H4 (cell line): ENCODE data around the gene CAMSAP2. TPM values are rescaled to one million over a fixed set of nuclear protein-coding genes. Genes with fewer than 3 reads are reported as not detected.
"Not testable (repeated sequence)": the region's sequence is repeated elsewhere in the genome, so short reads cannot be mapped to it uniquely, and the experiment has no call there.

Source experiments
- DNase-seq: peaks from one replicate; pipeline ENCODE4 v3.0.0-alpha.2; 2015; ENCODE audit warnings: low spot score
- total RNA-seq: library from RNA; depleted of rRNA; stranded (reverse); fragments of >200 nt; shearing (Covaris generic); gene quantifications from 2 replicates; pipeline ENCODE4 v1.2.3, GENCODE V29; 2014

Gene CAMSAP2
- total RNA-seq, 1 experiment from 2014 or later: 19.5 TPM

GRCh38 chr1:200737647-200738291 is 924 bp upstream of the CAMSAP2 start:
- DNase-seq: no peak

GRCh38 chr1:200738949-200739651 is 407 bp downstream of the CAMSAP2 start:
- peak; percentile 70 for DNase-seq

- peak; percentile 14 for DNase-seq
These were observed 1.2 kb downstream of the CAMSAP2 start for GRCh38 chr1:200739702-200740570.

- no peak for DNase-seq
These were observed 2.0 kb downstream of the CAMSAP2 start for GRCh38 chr1:200740571-200741208.

GRCh38 chr1:200741551-200742207 is 3.0 kb downstream of the CAMSAP2 start:
- no peak for DNase-seq

- DNase-seq: no peak
These were observed 5.5 kb downstream of the CAMSAP2 start for GRCh38 chr1:200744143-200744542.

- DNase-seq: no peak
These were observed 10.4 kb downstream of the CAMSAP2 start for GRCh38 chr1:200749090-200749489.

GRCh38 chr1:200750749-200751148 is 12.1 kb downstream of the CAMSAP2 start:
- DNase-seq: not testable (repeated sequence)

GRCh38 chr1:200751717-200752116 is 13.0 kb downstream of the CAMSAP2 start:
- DNase-seq: no peak

GRCh38 chr1:200753650-200754198 is 15.0 kb downstream of the CAMSAP2 start:
- no peak for DNase-seq

- no peak for DNase-seq
These were observed 16.8 kb downstream of the CAMSAP2 start for GRCh38 chr1:200755456-200755855.

GRCh38 chr1:200762089-200762488 is 23.4 kb downstream of the CAMSAP2 start:
- no peak for DNase-seq

- DNase-seq: no peak
These were observed 28.6 kb downstream of the CAMSAP2 start for GRCh38 chr1:200767321-200767720.

- no peak for DNase-seq
These were observed 33.2 kb downstream of the CAMSAP2 start for GRCh38 chr1:200771625-200772555.

GRCh38 chr1:200774311-200774710 is 35.6 kb downstream of the CAMSAP2 start:
- no peak for DNase-seq

GRCh38 chr1:200774735-200775444 is 36.2 kb downstream of the CAMSAP2 start:
- no peak for DNase-seq

GRCh38 chr1:200775850-200776249 is 37.2 kb downstream of the CAMSAP2 start:
- no peak for DNase-seq

GRCh38 chr1:200776949-200777348 is 38.3 kb downstream of the CAMSAP2 start:
- no peak for DNase-seq

- no peak for DNase-seq
These were observed 40.1 kb downstream of the CAMSAP2 start for GRCh38 chr1:200778766-200779165.
